ENCODE data around the gene RHBDF2. TPM values are rescaled to one million over a fixed set of nuclear protein-coding genes. Genes with fewer than 3 reads are reported as not detected.
"Not testable (repeated sequence)": the region's sequence is repeated elsewhere in the genome, so short reads cannot be mapped to it uniquely, and the experiment has no call there.

RHBDF2 gene
- total and polyA plus RNA-seq, 8 donors, result 4.6 to 175 (median 21.0) TPM

DNA sequence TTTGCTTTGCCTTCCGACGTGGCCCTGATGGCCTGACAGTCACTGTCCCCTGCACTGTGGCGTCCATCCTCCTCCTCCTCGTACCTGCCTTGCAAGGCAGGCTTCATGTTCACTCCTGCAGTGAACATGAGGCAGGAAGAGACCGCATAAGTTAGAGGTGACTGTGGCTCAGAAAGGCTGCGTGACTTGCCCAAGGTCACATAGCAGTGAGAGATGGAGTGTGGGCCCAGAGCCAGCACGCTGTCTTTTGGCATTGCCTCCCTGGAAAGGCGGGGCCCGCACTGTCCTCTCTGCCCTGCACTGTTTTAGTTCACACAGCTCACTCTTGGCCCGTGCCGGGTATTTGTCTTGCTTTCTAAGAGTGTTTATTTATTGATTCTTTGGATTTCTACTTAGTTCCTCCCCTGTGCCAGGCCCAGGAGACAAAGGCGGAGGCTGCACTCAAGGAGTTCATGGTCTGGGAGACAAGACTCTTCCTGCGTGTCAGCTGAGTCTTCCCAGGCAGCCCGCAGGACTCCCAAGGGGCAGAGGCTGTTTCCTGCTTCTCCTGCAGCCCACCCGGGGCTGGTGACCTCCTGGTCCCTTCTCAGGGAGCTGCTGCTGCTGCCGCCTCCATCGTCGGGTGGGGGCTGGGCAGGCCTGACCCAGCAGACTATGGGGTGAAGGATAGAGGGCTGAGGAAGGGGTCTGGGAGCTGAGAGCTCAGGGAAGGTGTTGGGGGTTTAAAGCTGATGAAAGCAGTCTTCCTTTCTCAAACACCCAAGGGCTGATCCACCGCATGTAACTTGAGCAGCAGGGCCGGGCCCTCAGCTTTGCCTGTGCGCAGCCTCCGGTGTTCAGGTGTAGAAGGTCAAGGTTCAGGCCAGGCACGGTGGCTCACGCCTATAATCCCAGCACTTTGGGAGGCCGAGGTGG is 23.6 kb upstream of the RHBDF2 start:
- Histone ChIP-seq H3K27me3 (peaks cover 0 to 24% (median 0%) of the 10 kb centered on the region in 3 donors), H3K27ac (peak overlapping the region; percentile 28 to 68 (median 66)), H3K4me1 (peaks cover 28 to 58% (median 43%) of the 10 kb centered on the region in 4 donors), H3K9me3 (no peaks in the 10 kb centered on the region), H3K4me3 (no peak overlapping the region), H3K36me3 (no peaks in the 10 kb centered on the region)
- peak in 2 of 3 donors; percentile 26 to 31 for TF ChIP-seq POLR2AphosphoS5 (IDR thresholded peaks at IDR 0.05)
- TF ChIP-seq POLR2A (IDR thresholded peaks at IDR 0.05), result no peak
- DNase-seq, result peak; percentile 74 to 84
- WGBS, 5 donors, result 26 to 49% (median 35%) methylated on average over 21 to 25 of the region's 25 CpGs
- intact Hi-C loops (cut with DNase I; ENCODE audit: low total_unique reads), result loop anchor here (5.0 kb wide), 1 partner anchor 97 kb away; no protein-coding TSS in a partner anchor

DNA sequence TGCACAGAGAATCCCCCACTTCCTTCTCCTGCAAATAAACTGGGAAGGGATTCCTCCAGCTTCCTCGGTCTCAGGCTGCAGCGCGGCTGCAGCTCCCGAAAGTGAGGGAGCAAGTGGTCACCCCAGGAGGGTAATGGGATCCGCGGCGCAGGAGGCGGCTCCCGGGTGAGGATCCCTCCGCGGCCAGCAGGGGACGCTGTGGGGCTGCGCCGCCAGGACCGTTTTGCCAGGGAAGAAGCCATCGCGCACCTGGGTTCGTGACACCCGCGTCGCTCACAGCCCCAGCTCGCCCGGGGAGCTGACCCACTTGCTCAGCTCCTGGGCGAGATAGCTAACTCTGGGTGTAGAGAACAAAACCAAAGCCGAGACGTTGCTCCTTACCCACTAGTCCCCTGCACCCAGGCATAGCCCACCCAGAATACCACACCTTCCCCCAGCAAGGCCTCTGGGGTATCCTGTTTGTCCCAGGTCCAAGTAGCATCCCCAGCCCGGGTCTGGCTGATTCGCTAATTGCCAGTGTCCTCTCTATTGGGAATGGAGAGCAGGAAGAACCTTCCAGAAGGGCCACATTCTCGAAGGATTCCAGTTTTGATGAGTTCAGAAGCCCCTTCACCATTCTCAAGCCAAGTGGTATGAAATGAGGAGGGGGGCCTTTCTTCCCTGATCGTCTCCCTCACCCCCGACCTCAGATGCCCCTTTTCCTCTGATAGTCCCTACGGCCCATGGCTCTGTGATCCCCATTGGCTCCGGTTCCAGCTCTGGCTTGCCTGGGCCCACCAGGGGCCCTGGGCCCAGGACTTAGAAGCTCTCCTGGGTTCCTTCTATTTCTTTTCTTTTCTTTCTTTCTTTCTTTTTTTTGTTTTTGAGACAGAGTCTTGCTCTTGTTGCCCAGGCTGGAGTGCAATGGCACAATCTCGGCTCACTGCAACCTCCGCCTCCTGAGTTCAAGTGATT is 22.1 kb upstream of the RHBDF2 start:
- H3K9me3 ChIP-seq, result no peaks in the 10 kb centered on the region
- WGBS, 5 donors, result 21 to 36% (median 22%) methylated on average over 23 to 35 of the region's 35 CpGs
- no peak overlapping the region for H3K4me3 ChIP-seq
- peaks cover 0 to 24% (median 0%) of the 10 kb centered on the region in 3 donors for H3K27me3 ChIP-seq
- peak; percentile 83 to 91 for DNase-seq
- peaks cover 13 to 43% (median 29%) of the 10 kb centered on the region in 4 donors for H3K4me1 ChIP-seq
- H3K27ac ChIP-seq, result no peak overlapping the region
- no peaks in the 10 kb centered on the region for H3K36me3 ChIP-seq
- TF ChIP-seq, protein P1, sequence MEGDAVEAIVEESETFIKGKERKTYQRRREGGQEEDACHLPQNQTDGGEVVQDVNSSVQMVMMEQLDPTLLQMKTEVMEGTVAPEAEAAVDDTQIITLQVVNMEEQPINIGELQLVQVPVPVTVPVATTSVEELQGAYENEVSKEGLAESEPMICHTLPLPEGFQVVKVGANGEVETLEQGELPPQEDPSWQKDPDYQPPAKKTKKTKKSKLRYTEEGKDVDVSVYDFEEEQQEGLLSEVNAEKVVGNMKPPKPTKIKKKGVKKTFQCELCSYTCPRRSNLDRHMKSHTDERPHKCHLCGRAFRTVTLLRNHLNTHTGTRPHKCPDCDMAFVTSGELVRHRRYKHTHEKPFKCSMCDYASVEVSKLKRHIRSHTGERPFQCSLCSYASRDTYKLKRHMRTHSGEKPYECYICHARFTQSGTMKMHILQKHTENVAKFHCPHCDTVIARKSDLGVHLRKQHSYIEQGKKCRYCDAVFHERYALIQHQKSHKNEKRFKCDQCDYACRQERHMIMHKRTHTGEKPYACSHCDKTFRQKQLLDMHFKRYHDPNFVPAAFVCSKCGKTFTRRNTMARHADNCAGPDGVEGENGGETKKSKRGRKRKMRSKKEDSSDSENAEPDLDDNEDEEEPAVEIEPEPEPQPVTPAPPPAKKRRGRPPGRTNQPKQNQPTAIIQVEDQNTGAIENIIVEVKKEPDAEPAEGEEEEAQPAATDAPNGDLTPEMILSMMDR (IDR thresholded peaks at IDR 0.05), result peak in 6 of 7 experiments; percentile 84 to 100 (median 98)
- TF ChIP-seq POLR2AphosphoS5 (IDR thresholded peaks at IDR 0.05) (peak in 1 of 3 donors; percentile 67), POLR2A (IDR thresholded peaks at IDR 0.05) (no peak), EP300 (IDR thresholded peaks at IDR 0.05) (no peak)
- intact Hi-C loops (cut with DNase I; ENCODE audit: low total_unique reads), result loop anchor here (5.0 kb wide), 1 partner anchor 99 kb away; no protein-coding TSS in a partner anchor

DNA sequence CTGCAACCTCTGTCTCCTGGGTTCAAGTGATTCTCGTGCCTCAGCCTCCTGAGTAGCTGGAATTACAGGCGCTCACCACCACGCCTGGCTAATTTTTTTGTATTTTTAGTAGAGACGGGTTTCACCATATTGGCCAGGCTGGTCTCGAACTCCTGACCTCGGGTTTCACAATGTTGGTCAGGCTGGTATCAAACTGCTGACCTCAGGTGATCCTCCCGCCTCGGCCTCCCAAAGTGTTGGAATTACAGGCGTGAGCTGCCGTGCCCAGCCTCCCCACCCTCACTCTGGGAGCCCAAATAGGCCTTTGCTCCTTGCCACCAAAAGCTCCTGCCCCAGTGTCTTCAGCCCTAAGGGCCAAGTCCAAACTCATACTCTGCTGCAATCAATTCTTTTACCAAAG is 20.5 kb upstream of the RHBDF2 start:
- Histone ChIP-seq H3K4me1 (peaks cover 12 to 28% (median 23%) of the 10 kb centered on the region in 4 donors), H3K27me3 (peaks cover 0 to 15% (median 0%) of the 10 kb centered on the region in 3 donors)
- H3K9me3 ChIP-seq, H3K4me3 ChIP-seq, H3K27ac ChIP-seq, H3K36me3 ChIP-seq, DNase-seq: not testable (repeated sequence)
- intact Hi-C loops (cut with DNase I; ENCODE audit: low total_unique reads), result loop anchor here (5.0 kb wide), 1 partner anchor 101 kb away; no protein-coding TSS in a partner anchor
- 78 to 91% (median 84%) methylated on average over 10 of the region's 10 CpGs for WGBS, 5 donors

DNA sequence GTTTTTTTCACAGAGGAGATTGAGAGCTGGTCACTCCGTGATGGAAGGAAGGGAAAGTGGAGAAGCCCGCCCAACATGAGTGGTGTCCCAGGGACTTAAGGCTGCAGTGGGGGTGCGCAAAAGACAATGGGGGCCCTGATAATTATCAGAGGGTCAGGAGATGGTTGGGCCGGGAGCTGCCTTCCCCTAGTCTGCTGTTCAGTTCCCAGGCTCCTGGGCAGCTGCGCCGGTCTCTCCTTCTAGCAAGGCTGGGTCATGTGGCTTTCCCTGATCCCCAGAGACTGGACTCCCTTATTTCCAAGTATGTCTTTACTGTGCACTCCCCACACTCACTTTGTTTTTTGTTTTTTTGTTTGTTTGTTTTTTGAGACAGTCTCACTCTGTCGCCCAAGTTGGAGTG is 20.0 kb upstream of the RHBDF2 start:
- 82 to 93% (median 90%) methylated on average over 7 of the region's 7 CpGs for WGBS, 5 donors
- Histone ChIP-seq H3K4me3 (no peak overlapping the region), H3K4me1 (peaks cover 12 to 28% (median 23%) of the 10 kb centered on the region in 4 donors), H3K9me3 (no peaks in the 10 kb centered on the region), H3K36me3 (no peaks in the 10 kb centered on the region), H3K27me3 (peaks cover 0 to 15% (median 0%) of the 10 kb centered on the region in 3 donors), H3K27ac (no peak overlapping the region)
- intact Hi-C loops (cut with DNase I; ENCODE audit: low total_unique reads), result loop anchor here (5.0 kb wide), 1 partner anchor 101 kb away; no protein-coding TSS in a partner anchor
- DNase-seq, result no peak
- no peak for TF ChIP-seq POLR2A (IDR thresholded peaks at IDR 0.05)
- TF ChIP-seq EP300 (IDR thresholded peaks at IDR 0.05), result no peak
- TF ChIP-seq POLR2AphosphoS5 (IDR thresholded peaks at IDR 0.05), result no peak
- TF ChIP-seq, protein P1 (IDR thresholded peaks at IDR 0.05), result no peak

Measured in stomach (tissue), 9 donors.